Measurements from ENCODE around the gene RUNDC1.

RUNDC1 gene

GRCh38 chr17:43039646-43040045 is 59.3 kb downstream of the RUNDC1 start:
- no peaks in the 10 kb centered on the region for H4K20me1 ChIP-seq
- peaks cover 23% of the 10 kb centered on the region for H3K36me3 ChIP-seq
- H3K9ac ChIP-seq: no peak overlapping the region
- H3K27ac ChIP-seq: no peak overlapping the region
- no peak overlapping the region for H3K4me2 ChIP-seq
- no peaks in the 10 kb centered on the region for H3K9me3 ChIP-seq
- TF ChIP-seq Cebpa-rat (IDR thresholded peaks at IDR 0.05): no peak
- H3K27me3 ChIP-seq: no peaks in the 10 kb centered on the region
- peaks cover 5% of the 10 kb centered on the region for H3K4me1 ChIP-seq
- no peak overlapping the region for H3K4me3 ChIP-seq

GRCh38 chr17:43040655-43041054 is 60.3 kb downstream of the RUNDC1 start:
- H3K27ac ChIP-seq: no peak overlapping the region
- H3K9ac ChIP-seq: no peak overlapping the region
- no peak for TF ChIP-seq Cebpa-rat (IDR thresholded peaks at IDR 0.05)
- H3K9me3 ChIP-seq: no peaks in the 10 kb centered on the region
- no peak overlapping the region for H3K4me3 ChIP-seq
- H3K36me3 ChIP-seq: peaks cover 33% of the 10 kb centered on the region
- H3K4me1 ChIP-seq: no peaks in the 10 kb centered on the region
- H4K20me1 ChIP-seq: no peaks in the 10 kb centered on the region
- no peaks in the 10 kb centered on the region for H3K27me3 ChIP-seq
- no peak overlapping the region for H3K4me2 ChIP-seq

- no peak overlapping the region for H3K4me3 ChIP-seq
- no peak overlapping the region for H3K9ac ChIP-seq
- no peak overlapping the region for H3K27ac ChIP-seq
These were observed 61.8 kb downstream of the RUNDC1 start for GRCh38 chr17:43042025-43042628.

More at GRCh38 chr17:43042025-43042628, 61.8 kb downstream of the RUNDC1 start:
- no peak for TF ChIP-seq Cebpa-rat (IDR thresholded peaks at IDR 0.05)
- Histone ChIP-seq H4K20me1 (no peaks in the 10 kb centered on the region), H3K4me1 (no peaks in the 10 kb centered on the region), H3K9me3 (no peaks in the 10 kb centered on the region), H3K36me3 (peaks cover 48% of the 10 kb centered on the region), H3K27me3 (no peaks in the 10 kb centered on the region), H3K4me2 (no peak overlapping the region)
